Colonic mucosa (tissue), 4 donors: ENCODE results near the gene ADAP1. TPM values are rescaled to one million over a fixed set of nuclear protein-coding genes. Genes with fewer than 3 reads are reported as not detected.

Experiments used
- DNase-seq: peaks from one replicate; pipeline ENCODE4 v3.0.0-alpha.2; 2020
- H3K27ac ChIP-seq: fragments of 200-600 bp; one replicate; pipeline ENCODE4 v1.8.0; 2021
- H3K27me3 ChIP-seq: fragments of 200-600 bp; one replicate; pipeline ENCODE4 v1.8.0; 2021
- H3K36me3 ChIP-seq: fragments of 200-600 bp; one replicate; pipeline ENCODE4 v1.8.0; 2021
- H3K4me1 ChIP-seq: fragments of 200-600 bp; one replicate; pipeline ENCODE4 v1.8.0; 2021; ENCODE audit warnings: mild to moderate bottlenecking
- H3K4me3 ChIP-seq: fragments of 200-600 bp; one replicate; pipeline ENCODE4 v1.8.0; 2021
- H3K9ac ChIP-seq, 2 donors: one replicate each; pipeline ENCODE4 v1.7.0; 2013; ENCODE audit warnings: control low read depth in 2 of 2, low read depth in 2 of 2, low read length in 2 of 2
- H3K9me3 ChIP-seq: fragments of 200-600 bp; one replicate; pipeline ENCODE4 v1.8.0; 2021
- intact Hi-C: fragments of 100-400 bp; cut with DNase I; formaldehyde crosslinking; loops from one replicate; pipeline ENCODE4 v1.14.1; 2022
- total RNA-seq, 2 donors: library from RNA; stranded (reverse); fragmentation: NEBNext Ultra II Directional in 1 of 2; extraction: Animal tissue kit (Norgen Biotek cat#: 25700) in 1 of 2; gene quantifications; one replicate each; pipeline ENCODE4 v1.2.1, GENCODE V29; 2021
- TF ChIP-seq, protein P1 (sequence below): fragments of 200-600 bp; IDR thresholded peaks from one replicate; pipeline ENCODE4 v1.8.0; 2022; ENCODE audit warnings: antibody characterized with exemption, mild to moderate bottlenecking
- donor health status: healthy.
- donor health status: DM: no; HTN: no; CAD: no.
- donor health status: DM: no; HTN: no; CAD: no.

ADAP1 gene
- total RNA-seq, 2 donors from 2014 or later: 107 to 201 TPM

DNA sequence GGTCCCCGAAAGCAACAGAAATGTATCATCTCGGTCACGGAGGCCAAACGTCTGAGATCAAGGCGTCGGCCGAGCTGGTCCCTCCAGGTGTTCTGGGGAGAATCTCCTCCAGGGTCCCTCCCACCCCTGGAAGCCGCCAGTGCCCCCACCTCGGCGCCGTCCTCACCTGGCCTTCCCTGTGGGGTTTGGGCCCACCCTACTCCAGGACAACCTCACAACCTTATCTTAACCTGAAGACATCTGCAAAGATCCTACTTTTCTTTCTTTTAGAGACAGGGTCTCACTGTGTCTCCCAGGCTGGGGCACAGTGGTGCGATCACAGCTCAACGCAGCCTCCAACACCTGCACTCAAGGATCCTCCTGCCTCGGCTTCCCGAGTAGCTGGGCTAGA is 33.4 kb downstream of the ADAP1 start:
- TF ChIP-seq, protein P1, sequence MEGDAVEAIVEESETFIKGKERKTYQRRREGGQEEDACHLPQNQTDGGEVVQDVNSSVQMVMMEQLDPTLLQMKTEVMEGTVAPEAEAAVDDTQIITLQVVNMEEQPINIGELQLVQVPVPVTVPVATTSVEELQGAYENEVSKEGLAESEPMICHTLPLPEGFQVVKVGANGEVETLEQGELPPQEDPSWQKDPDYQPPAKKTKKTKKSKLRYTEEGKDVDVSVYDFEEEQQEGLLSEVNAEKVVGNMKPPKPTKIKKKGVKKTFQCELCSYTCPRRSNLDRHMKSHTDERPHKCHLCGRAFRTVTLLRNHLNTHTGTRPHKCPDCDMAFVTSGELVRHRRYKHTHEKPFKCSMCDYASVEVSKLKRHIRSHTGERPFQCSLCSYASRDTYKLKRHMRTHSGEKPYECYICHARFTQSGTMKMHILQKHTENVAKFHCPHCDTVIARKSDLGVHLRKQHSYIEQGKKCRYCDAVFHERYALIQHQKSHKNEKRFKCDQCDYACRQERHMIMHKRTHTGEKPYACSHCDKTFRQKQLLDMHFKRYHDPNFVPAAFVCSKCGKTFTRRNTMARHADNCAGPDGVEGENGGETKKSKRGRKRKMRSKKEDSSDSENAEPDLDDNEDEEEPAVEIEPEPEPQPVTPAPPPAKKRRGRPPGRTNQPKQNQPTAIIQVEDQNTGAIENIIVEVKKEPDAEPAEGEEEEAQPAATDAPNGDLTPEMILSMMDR: no peak
- H3K4me1 ChIP-seq: peaks cover 36% of the 10 kb centered on the region
- H3K27me3 ChIP-seq: no peaks in the 10 kb centered on the region
- no peak overlapping the region for H3K4me3 ChIP-seq
- peak overlapping the region; percentile 32 for H3K27ac ChIP-seq
- H3K36me3 ChIP-seq: no peaks in the 10 kb centered on the region
- H3K9ac ChIP-seq: peak overlapping the region in 1 of 2 donors; percentile 81
- intact Hi-C loops: no loop called here
- no peak for DNase-seq
- H3K9me3 ChIP-seq: no peaks in the 10 kb centered on the region

DNA sequence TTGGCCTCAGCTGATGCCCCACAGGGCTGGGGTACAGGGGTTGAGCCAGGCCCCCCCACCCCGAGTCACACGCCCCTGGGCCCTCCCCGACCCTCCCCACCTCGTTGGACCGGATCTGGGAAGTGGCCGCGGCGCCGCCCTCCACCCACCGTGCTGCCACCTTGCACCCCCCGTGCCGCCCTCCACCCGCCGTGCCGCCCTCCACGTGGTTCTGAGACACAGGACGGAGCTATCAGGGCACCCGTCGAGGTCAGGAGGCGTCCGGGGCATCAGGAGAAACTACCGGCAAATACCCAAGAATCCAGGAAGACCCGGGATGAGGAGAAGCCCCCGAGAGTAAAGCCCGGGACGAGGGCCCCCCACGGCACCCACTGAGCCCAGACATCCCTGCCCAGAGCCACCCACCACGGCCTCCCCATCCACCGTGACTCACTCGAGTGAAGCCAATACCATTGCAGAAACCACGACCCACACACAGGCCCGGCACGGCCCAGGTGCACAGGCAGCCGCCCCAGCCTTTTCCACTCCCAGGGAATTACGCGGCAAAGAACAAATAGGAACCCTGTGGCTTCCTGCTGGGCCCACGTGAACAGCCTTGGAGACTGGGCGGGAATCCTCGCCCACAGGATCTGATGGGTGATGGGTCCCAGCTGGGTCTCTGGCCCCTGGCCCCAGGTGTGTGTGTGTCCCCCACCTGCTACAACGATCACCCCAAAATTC is 34.0 kb downstream of the ADAP1 start:
- peak overlapping the region; percentile 21 for H3K4me3 ChIP-seq
- peaks cover 31% of the 10 kb centered on the region for H3K4me1 ChIP-seq
- H3K9ac ChIP-seq: peak overlapping the region; percentile 68 to 81
- peak; percentile 75 for DNase-seq
- no peaks in the 10 kb centered on the region for H3K27me3 ChIP-seq
- no peaks in the 10 kb centered on the region for H3K36me3 ChIP-seq
- peak overlapping the region; percentile 32 for H3K27ac ChIP-seq
- intact Hi-C loops: no loop called here
- H3K9me3 ChIP-seq: no peaks in the 10 kb centered on the region
- TF ChIP-seq, protein P1: no peak

DNA sequence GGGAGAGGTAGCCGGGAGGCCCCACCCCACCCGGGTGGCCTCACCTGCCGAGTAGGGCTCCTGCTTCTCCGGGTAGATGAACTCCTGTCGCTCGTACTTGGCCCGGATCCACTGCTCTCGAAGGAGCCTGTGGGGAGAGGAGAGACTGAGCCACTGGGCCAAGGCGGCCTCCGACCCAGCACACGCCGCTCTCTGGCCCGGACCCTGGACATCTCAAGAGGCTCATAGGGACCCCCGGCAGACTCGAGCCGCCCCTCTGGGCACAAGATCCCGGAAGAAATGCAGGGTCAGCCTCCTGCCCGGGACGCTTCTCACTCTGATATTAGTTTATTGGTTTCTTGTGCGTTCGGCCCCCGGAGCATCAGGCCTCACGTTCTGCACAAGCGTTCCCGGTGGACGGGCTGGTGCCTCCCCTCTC is 34.5 kb downstream of the ADAP1 start:
- no peaks in the 10 kb centered on the region for H3K27me3 ChIP-seq
- peak; percentile 80 for DNase-seq
- no peaks in the 10 kb centered on the region for H3K9me3 ChIP-seq
- TF ChIP-seq, protein P1: no peak
- intact Hi-C loops: no loop called here
- H3K9ac ChIP-seq: peak overlapping the region; percentile 68 to 81
- H3K36me3 ChIP-seq: no peaks in the 10 kb centered on the region
- H3K27ac ChIP-seq: peak overlapping the region; percentile 32
- peak overlapping the region; percentile 21 for H3K4me3 ChIP-seq
- H3K4me1 ChIP-seq: peaks cover 31% of the 10 kb centered on the region

DNA sequence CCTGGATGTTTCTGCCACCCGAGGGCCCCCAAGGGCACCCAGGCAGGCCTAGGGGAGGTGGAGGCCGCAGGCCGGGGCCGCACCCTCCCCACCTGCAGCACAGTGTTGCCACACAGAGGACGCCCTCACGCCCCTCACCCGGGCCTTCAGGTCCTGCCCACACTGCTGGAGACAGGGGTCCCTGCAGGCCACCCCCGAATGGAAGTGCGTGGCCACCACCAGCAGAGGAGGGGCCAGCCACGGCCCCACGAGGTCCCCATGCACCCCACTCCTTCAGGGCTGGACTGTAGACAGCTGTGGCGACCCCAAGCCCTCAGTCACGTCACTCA is 35.4 kb downstream of the ADAP1 start:
- Histone ChIP-seq H3K4me3 (no peak overlapping the region), H3K9ac (peak overlapping the region in 1 of 2 donors; percentile 28), H3K27me3 (no peaks in the 10 kb centered on the region), H3K36me3 (no peaks in the 10 kb centered on the region), H3K4me1 (peaks cover 32% of the 10 kb centered on the region), H3K27ac (no peak overlapping the region), H3K9me3 (no peaks in the 10 kb centered on the region)
- TF ChIP-seq, protein P1: no peak
- intact Hi-C loops: no loop called here
- DNase-seq: no peak

DNA sequence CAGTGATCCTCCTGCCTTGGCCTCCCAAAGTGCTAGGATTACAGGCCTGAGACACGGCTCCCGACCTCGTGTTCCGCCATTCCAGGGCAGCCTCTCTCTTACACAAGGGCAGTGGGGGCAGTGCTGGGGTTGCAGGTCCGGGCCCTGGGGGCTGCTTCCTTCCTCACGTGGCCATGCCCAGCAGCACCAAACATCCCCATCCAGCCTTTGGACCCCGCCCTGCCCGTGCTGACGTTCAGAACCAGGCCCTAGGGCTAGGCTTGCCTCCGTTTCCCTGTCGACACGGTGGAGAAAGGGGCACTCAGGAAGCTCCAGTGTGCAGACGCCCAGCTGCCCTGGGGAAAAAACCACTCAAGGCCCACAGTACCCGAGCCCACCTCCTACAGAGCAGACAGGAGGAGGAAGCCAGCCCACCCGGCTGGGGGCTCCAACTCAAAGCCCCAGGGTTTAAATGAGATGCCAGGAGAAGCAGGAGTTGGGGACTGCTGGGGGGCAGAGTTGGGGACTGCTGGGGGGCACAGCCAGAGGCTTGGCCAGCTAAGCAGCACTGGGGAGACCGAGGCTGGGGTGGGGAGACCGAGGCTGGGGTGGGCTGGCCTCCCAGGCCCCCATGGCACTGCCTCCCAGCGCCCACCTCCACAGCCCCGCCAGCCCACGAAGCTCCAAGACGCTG is 35.9 kb downstream of the ADAP1 start:
- TF ChIP-seq, protein P1: no peak
- Histone ChIP-seq H3K9me3 (no peaks in the 10 kb centered on the region), H3K27me3 (no peaks in the 10 kb centered on the region), H3K9ac (peak overlapping the region in 1 of 2 donors; percentile 28), H3K36me3 (no peaks in the 10 kb centered on the region), H3K27ac (no peak overlapping the region), H3K4me1 (peaks cover 30% of the 10 kb centered on the region), H3K4me3 (no peak overlapping the region)
- DNase-seq: no peak
- intact Hi-C loops: no loop called here
